Type B pancreatic cell (in vitro differentiated cells): ENCODE results near the gene KRT8. TPM values are rescaled to one million over a fixed set of nuclear protein-coding genes. Genes with fewer than 3 reads are reported as not detected.
"Not testable (repeated sequence)": the region's sequence is repeated elsewhere in the genome, so short reads cannot be mapped to it uniquely, and the experiment has no call there.

Experiments used
- DNase-seq: peaks from one replicate; pipeline ENCODE4 v3.0.0; 2021; ENCODE audit warnings: mixed read lengths; ENCODE audit not compliant: unreplicated experiment; ENCODE audit errors: extremely low spot score
- H3K27ac Mint-ChIP-seq: 2 replicates; pipeline ENCODE4 v1.8.0; 2021; ENCODE audit warnings: mild to moderate bottlenecking, mixed read lengths
- H3K27me3 Mint-ChIP-seq: 2 replicates; pipeline ENCODE4 v1.8.0; 2021; ENCODE audit warnings: mixed read lengths
- H3K36me3 Mint-ChIP-seq: 2 replicates; pipeline ENCODE4 v1.8.0; 2021; ENCODE audit warnings: mixed read lengths
- H3K4me1 Mint-ChIP-seq: one replicate; pipeline ENCODE4 v1.8.0; 2021; ENCODE audit warnings: mixed read lengths; ENCODE audit not compliant: unreplicated experiment
- H3K4me3 Mint-ChIP-seq: 2 replicates; pipeline ENCODE4 v1.8.0; 2021; ENCODE audit warnings: mild to moderate bottlenecking, mixed read lengths
- H3K9me3 Mint-ChIP-seq: 2 replicates; pipeline ENCODE4 v1.8.0; 2021; ENCODE audit warnings: mixed read lengths
- total RNA-seq: library from RNA; stranded (reverse); gene quantifications from 2 replicates; pipeline ENCODE4 v1.2.1, GENCODE V29; 2021; ENCODE audit warnings: low replicate concordance
- TF ChIP-seq, protein P1 (sequence below): fragments of 200-600 bp; sonication (generic); conservative IDR thresholded peaks from 2 replicates; pipeline ENCODE4 v1.5.0; 2021; ENCODE audit warnings: antibody characterized with exemption, mild to moderate bottlenecking

The KRT8 gene
- total RNA-seq, 1 donor from 2014 or later, result 768 TPM

DNA sequence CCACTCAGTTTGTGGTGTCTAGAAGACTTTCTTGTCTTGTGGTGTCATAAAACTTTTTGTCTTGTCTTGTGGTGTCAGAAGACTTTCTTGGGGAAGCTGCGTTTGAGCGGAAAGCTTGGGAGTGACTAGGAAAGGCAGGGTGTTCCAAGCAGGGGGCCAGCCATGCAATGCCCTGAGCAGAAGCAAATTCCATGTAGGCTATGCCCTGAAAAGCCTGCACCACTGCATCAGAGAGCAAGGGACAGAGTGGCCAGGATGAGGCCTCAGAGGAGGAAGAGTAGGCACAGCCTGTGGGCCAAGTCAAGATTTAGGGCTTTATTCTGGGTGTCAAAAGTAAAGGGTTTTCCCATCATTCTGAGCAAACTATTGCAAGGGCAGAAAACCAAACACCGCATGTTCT is 14.5 kb downstream of the KRT8 start:
- H3K27ac Mint-ChIP-seq, result no peak overlapping the region
- no peak for DNase-seq

DNA sequence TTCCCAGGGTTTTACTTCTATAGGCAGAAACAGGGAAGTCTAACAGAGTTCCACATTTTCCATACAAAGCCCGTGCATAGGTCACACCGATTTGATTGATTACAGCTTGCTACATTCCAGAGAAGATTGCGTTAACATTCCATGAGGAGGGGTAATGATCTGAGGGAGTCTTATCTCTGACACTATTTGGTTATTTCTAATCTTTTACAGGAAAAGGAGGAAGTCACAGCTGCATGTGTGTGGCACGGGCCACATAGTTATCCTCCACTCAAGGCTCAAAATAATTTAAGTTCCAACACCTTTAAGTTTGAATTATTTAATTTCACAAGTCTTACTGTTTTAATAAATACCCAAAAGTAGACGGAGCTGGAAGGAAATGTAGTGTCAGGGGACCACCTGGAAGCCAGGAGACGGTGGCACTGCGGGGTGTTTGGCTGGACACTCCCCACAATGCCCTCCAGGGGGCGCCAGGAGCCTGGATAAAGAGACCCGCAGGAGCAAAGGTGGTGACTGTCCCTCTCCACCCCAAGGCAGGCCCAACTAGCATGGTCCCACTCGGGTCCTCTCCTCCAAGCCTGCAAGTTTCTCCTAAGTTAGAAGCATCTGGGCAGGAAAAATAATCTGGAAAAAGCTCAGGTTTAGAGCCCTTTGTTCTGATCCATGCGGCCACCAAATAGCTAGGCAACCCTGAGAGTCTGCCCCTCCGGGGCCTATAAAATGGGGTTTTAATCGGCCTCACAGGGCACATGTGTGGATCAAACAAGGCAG is 20.2 kb downstream of the KRT8 start:
- Mint-ChIP-seq H3K9me3 (no peaks in the 10 kb centered on the region), H3K36me3 (no peaks in the 10 kb centered on the region), H3K4me1 (peaks cover 12% of the 10 kb centered on the region), H3K4me3 (peak overlapping the region; percentile 58), H3K27ac (peak overlapping the region; percentile 88), H3K27me3 (peaks cover 5% of the 10 kb centered on the region)
- peak; percentile 87 for DNase-seq
- TF ChIP-seq, protein P1, sequence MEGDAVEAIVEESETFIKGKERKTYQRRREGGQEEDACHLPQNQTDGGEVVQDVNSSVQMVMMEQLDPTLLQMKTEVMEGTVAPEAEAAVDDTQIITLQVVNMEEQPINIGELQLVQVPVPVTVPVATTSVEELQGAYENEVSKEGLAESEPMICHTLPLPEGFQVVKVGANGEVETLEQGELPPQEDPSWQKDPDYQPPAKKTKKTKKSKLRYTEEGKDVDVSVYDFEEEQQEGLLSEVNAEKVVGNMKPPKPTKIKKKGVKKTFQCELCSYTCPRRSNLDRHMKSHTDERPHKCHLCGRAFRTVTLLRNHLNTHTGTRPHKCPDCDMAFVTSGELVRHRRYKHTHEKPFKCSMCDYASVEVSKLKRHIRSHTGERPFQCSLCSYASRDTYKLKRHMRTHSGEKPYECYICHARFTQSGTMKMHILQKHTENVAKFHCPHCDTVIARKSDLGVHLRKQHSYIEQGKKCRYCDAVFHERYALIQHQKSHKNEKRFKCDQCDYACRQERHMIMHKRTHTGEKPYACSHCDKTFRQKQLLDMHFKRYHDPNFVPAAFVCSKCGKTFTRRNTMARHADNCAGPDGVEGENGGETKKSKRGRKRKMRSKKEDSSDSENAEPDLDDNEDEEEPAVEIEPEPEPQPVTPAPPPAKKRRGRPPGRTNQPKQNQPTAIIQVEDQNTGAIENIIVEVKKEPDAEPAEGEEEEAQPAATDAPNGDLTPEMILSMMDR, result peak; percentile 99

More for the DNA sequence above, 14.5 kb downstream of the KRT8 start:
- TF ChIP-seq, protein P1, result no peak
- Mint-ChIP-seq H3K4me1 (no peaks in the 10 kb centered on the region), H3K36me3 (no peaks in the 10 kb centered on the region), H3K27me3 (no peaks in the 10 kb centered on the region), H3K4me3 (no peak overlapping the region), H3K9me3 (no peaks in the 10 kb centered on the region)

DNA sequence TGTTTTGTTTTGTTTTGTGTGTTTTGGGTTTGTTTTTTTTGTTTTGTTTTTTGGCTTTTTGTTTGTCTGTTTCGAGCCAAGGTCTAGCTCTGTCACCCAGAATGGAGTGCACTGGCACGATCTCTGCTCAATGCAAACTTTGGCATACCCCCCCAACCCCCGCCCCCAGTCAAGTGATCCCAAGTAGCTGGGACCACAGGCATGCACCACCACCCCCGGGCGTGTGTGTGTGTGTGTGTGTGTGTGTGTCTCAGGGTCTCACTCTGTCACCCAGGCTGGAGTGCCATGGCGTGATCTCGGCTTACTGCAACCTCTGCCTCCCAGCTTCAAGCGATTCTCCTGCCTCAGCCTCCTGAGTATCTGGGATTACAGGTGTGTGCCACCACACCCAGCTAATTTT is 24.4 kb downstream of the KRT8 start:
- Mint-ChIP-seq H3K27ac (peak overlapping the region; percentile 87), H3K4me1 (peaks cover 31% of the 10 kb centered on the region)
- H3K36me3 Mint-ChIP-seq, H3K4me3 Mint-ChIP-seq, H3K27me3 Mint-ChIP-seq, DNase-seq, H3K9me3 Mint-ChIP-seq: not testable (repeated sequence)

DNA sequence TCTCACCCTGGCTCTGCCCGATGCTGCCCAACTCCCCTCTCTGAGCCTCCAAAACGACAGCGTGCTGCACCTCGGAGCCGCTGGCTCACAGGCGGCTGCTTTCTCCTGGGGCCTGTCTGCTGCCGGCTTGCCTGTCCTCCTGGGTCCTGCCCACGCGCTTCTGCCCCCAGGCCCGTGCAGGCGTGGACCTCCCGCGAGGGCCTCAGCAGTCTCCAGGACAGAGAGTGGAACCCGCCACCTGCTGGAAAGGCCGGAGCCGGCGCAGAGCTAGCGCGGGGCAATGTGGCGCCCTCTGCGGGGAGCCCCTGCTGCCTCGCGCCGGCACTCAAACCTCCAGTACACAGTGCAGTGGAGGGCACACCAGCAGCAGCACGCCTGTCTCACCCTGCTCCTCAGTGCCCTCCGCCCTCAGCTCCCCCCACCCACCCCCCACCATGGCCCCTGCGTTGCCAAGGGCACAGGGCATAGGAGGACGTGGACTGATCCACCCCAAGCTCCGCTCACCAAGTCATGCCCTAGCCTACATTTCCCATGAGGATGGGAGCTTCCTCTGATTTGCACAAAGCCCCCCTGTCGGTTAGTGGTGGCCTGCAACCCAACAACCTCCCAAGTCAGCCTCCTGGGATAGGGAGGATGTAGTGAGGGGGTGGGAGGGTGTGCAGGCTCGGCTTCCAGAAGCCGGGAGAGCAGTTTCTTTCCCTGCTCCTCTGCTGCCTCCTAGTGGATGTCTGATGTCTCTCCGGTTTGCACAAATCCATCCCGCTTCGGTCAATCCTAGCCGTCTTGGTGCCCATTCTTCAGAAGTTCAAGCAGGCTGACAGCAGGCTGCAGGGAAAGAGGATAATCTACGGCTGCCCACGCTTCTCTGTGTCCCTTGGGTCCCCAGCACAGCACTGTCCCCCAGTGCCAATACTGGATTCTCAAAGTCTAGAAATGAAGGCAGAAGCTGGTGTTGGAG is 25.2 kb downstream of the KRT8 start:
- Mint-ChIP-seq H3K4me3 (peak overlapping the region; percentile 84), H3K27ac (peak overlapping the region; percentile 87), H3K4me1 (peaks cover 32% of the 10 kb centered on the region), H3K27me3 (peaks cover 10% of the 10 kb centered on the region), H3K36me3 (no peaks in the 10 kb centered on the region), H3K9me3 (no peaks in the 10 kb centered on the region)
- TF ChIP-seq, protein P1, result peak; percentile 81
- DNase-seq, result peak; percentile 85

DNA sequence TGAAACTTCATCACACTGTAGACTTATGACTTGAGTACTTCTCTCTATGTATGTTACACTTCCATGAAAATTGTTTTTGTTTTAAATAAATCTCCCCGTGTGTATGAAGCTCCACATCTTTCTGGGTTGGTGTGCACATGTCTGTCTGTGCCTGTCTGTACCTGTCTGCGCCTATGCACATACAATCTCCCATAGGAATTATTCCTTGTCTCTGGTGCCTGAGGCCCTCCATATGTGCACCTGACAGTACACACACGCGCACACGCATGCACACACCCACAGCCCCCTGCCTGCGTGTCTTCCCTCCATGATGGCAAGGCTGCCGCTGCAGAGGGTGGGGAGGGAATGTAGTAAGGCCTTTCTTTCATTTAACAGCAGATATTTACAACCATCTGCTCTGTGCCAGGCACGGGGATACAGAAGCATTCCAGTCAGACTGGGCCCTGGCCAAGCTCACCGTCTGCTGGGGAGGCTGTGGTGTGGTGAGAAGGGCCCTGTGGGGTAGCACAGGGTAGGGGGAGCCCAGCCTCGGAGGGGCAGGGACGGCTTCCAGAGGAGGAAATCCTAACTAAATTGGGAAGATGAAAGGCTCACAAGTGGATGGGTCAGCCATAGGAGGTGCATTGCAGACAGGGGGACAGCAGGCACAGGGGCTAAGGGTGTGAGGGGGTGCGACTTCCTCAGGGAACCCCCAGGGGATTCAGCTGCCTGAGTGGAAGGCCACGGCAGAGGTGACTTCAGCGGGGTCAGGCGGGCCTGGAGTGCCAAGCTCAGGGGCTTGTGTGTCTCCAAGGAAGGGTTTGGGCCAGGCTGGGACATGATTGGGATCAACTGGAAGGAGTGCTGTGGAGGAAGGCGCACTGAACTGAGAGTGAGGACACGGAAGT is 26.1 kb downstream of the KRT8 start:
- DNase-seq, result no peak
- H3K4me3 Mint-ChIP-seq, result peak overlapping the region; percentile 52
- no peaks in the 10 kb centered on the region for H3K9me3 Mint-ChIP-seq
- TF ChIP-seq, protein P1, result no peak
- H3K27me3 Mint-ChIP-seq, result peaks cover 15% of the 10 kb centered on the region
- H3K27ac Mint-ChIP-seq, result peak overlapping the region; percentile 80
- peaks cover 31% of the 10 kb centered on the region for H3K4me1 Mint-ChIP-seq
- H3K36me3 Mint-ChIP-seq, result no peaks in the 10 kb centered on the region
